Endothelial cell of umbilical vein (primary cell): ENCODE data around the gene IGF2R. TPM values are rescaled to one million over a fixed set of nuclear protein-coding genes. Genes with fewer than 3 reads are reported as not detected.

Experiments
- BruUV-seq: library from RNA; stranded (reverse); fragments of 400-500 nt; replicated peaks from 2 replicates; lab custom pipeline; 2021; lab: Mats Ljungman, UMichigan
- CTCF ChIA-PET: fragments of 300-600, 350-600 bp; sonication (Branson Sonifier 250); formaldehyde crosslinking; loops from one replicate; lab custom pipeline; 2021; ENCODE audit warnings: antibody characterized with exemption, inconsistent platforms; lab: Charles Lee
- POLR2A ChIA-PET: fragments of 300-600, 350-600 bp; sonication (Branson Sonifier 250); formaldehyde crosslinking; loops from one replicate; lab custom pipeline; 2021; ENCODE audit warnings: antibody characterized with exemption, inconsistent platforms; lab: Charles Lee
- DNase-seq: peaks from one replicate; pipeline ENCODE4 v3.0.0-alpha.2; 2011; ENCODE audit warnings: low read depth, low spot score
- FAIRE-seq: peaks from 2 replicates; lab custom pipeline; 2011; peaks lifted over from hg19 to GRCh38; lab: Jason Lieb, UNC
- H2AFZ ChIP-seq: 2 replicates; pipeline ENCODE4 v1.6.0; 2012; ENCODE audit warnings: low read depth, low read length, control low read depth, inconsistent platforms
- H3K27ac ChIP-seq: 2 replicates; pipeline ENCODE4 v1.5.1; 2011; ENCODE audit warnings: low read depth, mild to moderate bottlenecking, control low read depth, low read length, moderate library complexity; ENCODE audit not compliant: insufficient read depth
- H3K27me3 ChIP-seq, 2 experiments: 2 replicates each; pipeline versions ENCODE4 v1.6.0 to v1.6.1; 2011; ENCODE audit warnings: low read length in 2 of 2, mixed read lengths in 1 of 2; ENCODE audit not compliant: control insufficient read depth in 2 of 2, insufficient read depth in 2 of 2
- H3K36me3 ChIP-seq, 2 experiments: 2 replicates in 1 of 2; 3 replicates in 1 of 2; pipeline ENCODE4 v1.5.1; 2011; ENCODE audit warnings: low read length in 2 of 2, mild to moderate bottlenecking in 1 of 2, moderate library complexity in 1 of 2; ENCODE audit not compliant: control insufficient read depth in 2 of 2, insufficient read depth in 2 of 2; ENCODE audit errors: extremely low read depth in 1 of 2
- H3K4me1 ChIP-seq: 3 replicates; pipeline ENCODE4 v1.5.1; 2011; ENCODE audit warnings: mild to moderate bottlenecking, low read length; ENCODE audit not compliant: control insufficient read depth, insufficient read depth; ENCODE audit errors: extremely low read depth
- H3K4me2 ChIP-seq: 2 replicates; pipeline ENCODE4 v1.6.1; 2011; ENCODE audit warnings: low read length, control low read depth, mixed read lengths; ENCODE audit not compliant: insufficient read depth
- H3K4me3 ChIP-seq, 3 experiments: fragments of 200-600 bp in 1 of 3; sonication (generic), shearing (Covaris generic) in 1 of 3; replicated peaks in 1 of 3; 2 replicates each; pipeline ENCODE4 v1.5.1; 2011 to 2016; ENCODE audit warnings: control low read depth in 3 of 3, low read length in 3 of 3, mild to moderate bottlenecking in 2 of 3, inconsistent platforms in 1 of 3, low read depth in 1 of 3, moderate library complexity in 1 of 3; ENCODE audit not compliant: insufficient read depth in 1 of 3
- H3K79me2 ChIP-seq: 2 replicates; pipeline ENCODE4 v1.6.0; 2012; ENCODE audit warnings: low read length, inconsistent platforms; ENCODE audit not compliant: control insufficient read depth, insufficient read depth
- H3K9ac ChIP-seq: replicated peaks from 2 replicates; pipeline ENCODE3; 2011; ENCODE audit warnings: low read length, control low read depth; ENCODE audit not compliant: insufficient read depth; ENCODE audit errors: extremely low read depth
- H3K9me1 ChIP-seq: replicated peaks from 3 replicates; pipeline ENCODE4 v1.6.0; 2011; ENCODE audit warnings: mild to moderate bottlenecking, low read length; ENCODE audit not compliant: control insufficient read depth, insufficient read depth; ENCODE audit errors: extremely low read depth
- H3K9me3 ChIP-seq: replicated peaks from 2 replicates; pipeline ENCODE4 v1.5.1; 2012; ENCODE audit warnings: low read length, inconsistent platforms; ENCODE audit not compliant: control insufficient read depth, insufficient read depth
- H4K20me1 ChIP-seq: replicated peaks from 2 replicates; pipeline ENCODE3; 2011; ENCODE audit warnings: mild to moderate bottlenecking, low read length; ENCODE audit not compliant: control insufficient read depth, insufficient read depth; ENCODE audit errors: extremely low read depth
- EZH2 ChIP-seq: IDR thresholded peaks from 2 replicates; pipeline ENCODE4 v1.6.1; 2012; ENCODE audit warnings: borderline replicate concordance, low read depth, mild to moderate bottlenecking, moderate library complexity, low read length, inconsistent platforms; ENCODE audit not compliant: severe bottlenecking
- FOS ChIP-seq: IDR thresholded peaks from 2 replicates; pipeline ENCODE4 v1.6.1; 2011; ENCODE audit warnings: mild to moderate bottlenecking, low read length, moderate library complexity, borderline replicate concordance; ENCODE audit not compliant: insufficient read depth
- GATA2 ChIP-seq: IDR thresholded peaks from 2 replicates; pipeline ENCODE4 v1.7.0; 2011; ENCODE audit warnings: low read depth, mild to moderate bottlenecking, moderate library complexity, mixed read lengths, low read length; ENCODE audit not compliant: insufficient read length, insufficient read depth
- JUN ChIP-seq: IDR thresholded peaks from 2 replicates; pipeline ENCODE4 v1.6.1; 2011; ENCODE audit warnings: borderline replicate concordance, low read depth; ENCODE audit not compliant: insufficient read length, insufficient read depth
- MYC ChIP-seq: IDR thresholded peaks from one replicate; pipeline ENCODE4 v1.6.1; 2011; ENCODE audit warnings: mild to moderate bottlenecking, low read depth, low read length
- POLR2A ChIP-seq: IDR thresholded peaks from 2 replicates; pipeline ENCODE4 v1.6.1; 2012; ENCODE audit warnings: low read depth, mild to moderate bottlenecking, control low read depth, low read length
- POLR2AphosphoS5 ChIP-seq: IDR thresholded peaks from 2 replicates; pipeline ENCODE4 v1.6.1; 2012; ENCODE audit warnings: low read depth, mild to moderate bottlenecking, control low read depth, low read length, moderate library complexity; ENCODE audit not compliant: insufficient read depth
- dilution Hi-C: fragments of 300-500 bp; cut with MboI; formaldehyde crosslinking; loops from one replicate; pipeline ENCODE4 v1.15.0; 2019; ENCODE audit warnings: low sequenced_read_pairs; ENCODE audit not compliant: extremely low pct_ligation_motif_present
- intact Hi-C: fragments of 100-400 bp; cut with micrococcal nuclease; formaldehyde crosslinking; loops from one replicate; pipeline ENCODE4 v1.10.0; 2022
- polyA plus RNA-seq, 4 experiments: library from polyadenylated mRNA; depleted of rRNA in 3 of 4; stranded (reverse) in 3 of 4; unstranded in 1 of 4; fragments of >200 nt; gene quantifications; 2 replicates each; pipeline versions ENCODE4 v1.2.1 to v1.2.3, GENCODE V29; 2011 to 2012; ENCODE audit warnings: missing spikeins in 1 of 4
- total RNA-seq: library from RNA; stranded (reverse); gene quantifications from 2 replicates; pipeline ENCODE4 v1.2.3, GENCODE V29; 2021
- TF ChIP-seq, protein P1 (sequence below): IDR thresholded peaks from 2 replicates; pipeline ENCODE4 v1.6.1; 2011; ENCODE audit not compliant: insufficient read depth, insufficient read length
- TF ChIP-seq, protein P2 (sequence below), 2 donors: IDR thresholded peaks; 1 replicate in 1 of 2; 2 replicates in 1 of 2; pipeline ENCODE4 v1.5.1; 2011; ENCODE audit warnings: low read length in 2 of 2, mild to moderate bottlenecking in 2 of 2, moderate library complexity in 2 of 2, control low read depth in 1 of 2, inconsistent platforms in 1 of 2, low read depth in 1 of 2; ENCODE audit not compliant: insufficient read depth in 1 of 2; ENCODE audit errors: extremely low read depth in 1 of 2

Gene IGF2R
- total and polyA plus RNA-seq, 2 donors (not counting 3 experiments of a cell fraction or from before 2014, with no cell fraction given): 16.3 to 60.2 TPM

DNA sequence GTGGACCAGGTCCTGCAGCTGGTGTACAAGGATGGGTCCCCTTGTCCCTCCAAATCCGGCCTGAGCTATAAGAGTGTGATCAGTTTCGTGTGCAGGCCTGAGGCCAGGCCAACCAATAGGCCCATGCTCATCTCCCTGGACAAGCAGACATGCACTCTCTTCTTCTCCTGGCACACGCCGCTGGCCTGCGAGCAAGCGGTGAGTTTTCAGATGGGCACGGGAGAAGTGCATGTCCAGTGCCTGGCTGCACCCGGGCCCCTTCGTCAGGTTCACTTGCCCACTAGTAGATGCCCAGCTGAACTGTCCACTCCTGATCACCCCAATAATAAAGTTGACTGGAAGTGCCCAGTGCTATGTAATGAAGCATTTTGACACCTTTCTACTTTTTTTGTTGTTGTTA lies 104.4 kb downstream of the IGF2R start:
- H3K4me3 ChIP-seq: no peak overlapping the region
- H3K9me1 ChIP-seq: no peaks in the 10 kb centered on the region
- TSS peak; percentile 30 for BruUV-seq
- intact Hi-C loops: no loop called here
- dilution Hi-C loops: no loop called here
- H3K9ac ChIP-seq: no peak overlapping the region
- FAIRE-seq: no peak
- no peaks in the 10 kb centered on the region for H3K9me3 ChIP-seq
- peaks cover 0 to 40% of the 10 kb centered on the region in 2 experiments for H3K36me3 ChIP-seq
- no peak overlapping the region for H3K4me2 ChIP-seq
- ChIA-PET CTCF (interaction anchor here (3.3 kb wide), 1 partner anchor 210 kb away, joined by 11 read pairs; no protein-coding TSS in a partner anchor), POLR2A (no interaction called here)
- no peak for DNase-seq
- H2AFZ ChIP-seq: no peak overlapping the region
- no peaks in the 10 kb centered on the region for H3K4me1 ChIP-seq
- H3K27ac ChIP-seq: no peak overlapping the region
- H4K20me1 ChIP-seq: no peaks in the 10 kb centered on the region
- no peak for TF ChIP-seq MYC
- H3K79me2 ChIP-seq: no peaks in the 10 kb centered on the region
- no peaks in the 10 kb centered on the region for H3K27me3 ChIP-seq

DNA sequence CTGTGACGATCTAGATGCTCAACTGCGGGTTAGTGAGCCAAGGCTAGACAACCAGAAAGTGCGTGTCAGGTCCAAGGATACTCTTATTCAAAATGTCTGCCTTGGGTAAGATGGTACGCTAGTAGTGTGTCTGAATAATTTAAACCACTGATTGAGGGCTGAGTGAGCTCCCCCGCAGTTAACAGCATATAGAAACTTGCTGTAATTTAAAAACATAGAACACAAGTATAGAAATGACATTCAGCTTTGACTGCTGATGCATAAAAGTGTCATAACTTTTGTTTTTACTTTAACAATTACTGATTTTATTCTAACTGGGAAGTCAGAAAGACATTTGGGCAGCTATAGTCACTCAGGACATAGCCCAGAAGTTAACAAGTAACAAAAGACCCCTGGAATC lies 107.1 kb downstream of the IGF2R start:
- H3K9me3 ChIP-seq: no peaks in the 10 kb centered on the region
- no peaks in the 10 kb centered on the region for H3K9me1 ChIP-seq
- H2AFZ ChIP-seq: no peak overlapping the region
- FAIRE-seq (no peak), DNase-seq (no peak)
- ChIA-PET POLR2A (no interaction called here), CTCF (interaction anchor here (0.8 to 1.3 kb wide), 3 partner anchors 9 to 213 kb away, joined by 3 to 5 read pairs (median 4); no protein-coding TSS in a partner anchor)
- peaks cover 0 to 39% of the 10 kb centered on the region in 2 experiments for H3K36me3 ChIP-seq
- BruUV-seq: no TSS peak
- no peaks in the 10 kb centered on the region for H3K27me3 ChIP-seq
- H3K4me2 ChIP-seq: no peak overlapping the region
- dilution Hi-C loops: no loop called here
- no peaks in the 10 kb centered on the region for H3K79me2 ChIP-seq
- no peak overlapping the region for H3K9ac ChIP-seq
- H3K4me1 ChIP-seq: no peaks in the 10 kb centered on the region
- H3K4me3 ChIP-seq: no peak overlapping the region
- intact Hi-C loops: no loop called here
- no peak for TF ChIP-seq JUN
- TF ChIP-seq, protein P1, sequence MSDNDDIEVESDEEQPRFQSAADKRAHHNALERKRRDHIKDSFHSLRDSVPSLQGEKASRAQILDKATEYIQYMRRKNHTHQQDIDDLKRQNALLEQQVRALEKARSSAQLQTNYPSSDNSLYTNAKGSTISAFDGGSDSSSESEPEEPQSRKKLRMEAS: no peak
- no peak for TF ChIP-seq GATA2
- no peak for TF ChIP-seq EZH2
- no peak for TF ChIP-seq FOS
- no peak for TF ChIP-seq MYC
- no peak for TF ChIP-seq POLR2A
- no peak for TF ChIP-seq POLR2AphosphoS5
- TF ChIP-seq, protein P2, sequence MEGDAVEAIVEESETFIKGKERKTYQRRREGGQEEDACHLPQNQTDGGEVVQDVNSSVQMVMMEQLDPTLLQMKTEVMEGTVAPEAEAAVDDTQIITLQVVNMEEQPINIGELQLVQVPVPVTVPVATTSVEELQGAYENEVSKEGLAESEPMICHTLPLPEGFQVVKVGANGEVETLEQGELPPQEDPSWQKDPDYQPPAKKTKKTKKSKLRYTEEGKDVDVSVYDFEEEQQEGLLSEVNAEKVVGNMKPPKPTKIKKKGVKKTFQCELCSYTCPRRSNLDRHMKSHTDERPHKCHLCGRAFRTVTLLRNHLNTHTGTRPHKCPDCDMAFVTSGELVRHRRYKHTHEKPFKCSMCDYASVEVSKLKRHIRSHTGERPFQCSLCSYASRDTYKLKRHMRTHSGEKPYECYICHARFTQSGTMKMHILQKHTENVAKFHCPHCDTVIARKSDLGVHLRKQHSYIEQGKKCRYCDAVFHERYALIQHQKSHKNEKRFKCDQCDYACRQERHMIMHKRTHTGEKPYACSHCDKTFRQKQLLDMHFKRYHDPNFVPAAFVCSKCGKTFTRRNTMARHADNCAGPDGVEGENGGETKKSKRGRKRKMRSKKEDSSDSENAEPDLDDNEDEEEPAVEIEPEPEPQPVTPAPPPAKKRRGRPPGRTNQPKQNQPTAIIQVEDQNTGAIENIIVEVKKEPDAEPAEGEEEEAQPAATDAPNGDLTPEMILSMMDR (IDR thresholded peaks at IDR 0.05; ENCODE audit: extremely low read depth in 1 of 2, insufficient read depth in 1 of 2, low read depth in 1 of 2, low read length in 2 of 2): no peak
- no peak overlapping the region for H3K27ac ChIP-seq
- H4K20me1 ChIP-seq: no peaks in the 10 kb centered on the region
